Endothelial cell of umbilical vein (primary cell): Measurements from ENCODE around the gene TOX2. TPM values are rescaled to one million over a fixed set of nuclear protein-coding genes. Genes with fewer than 3 reads are reported as not detected.

Experiments
- BruUV-seq: library from RNA; stranded (reverse); fragments of 400-500 nt; replicated peaks from 2 replicates; lab custom pipeline; 2021; lab: Mats Ljungman, UMichigan
- CTCF ChIA-PET: fragments of 300-600, 350-600 bp; sonication (Branson Sonifier 250); formaldehyde crosslinking; loops from one replicate; lab custom pipeline; 2021; ENCODE audit warnings: antibody characterized with exemption, inconsistent platforms; lab: Charles Lee
- POLR2A ChIA-PET: fragments of 300-600, 350-600 bp; sonication (Branson Sonifier 250); formaldehyde crosslinking; loops from one replicate; lab custom pipeline; 2021; ENCODE audit warnings: antibody characterized with exemption, inconsistent platforms; lab: Charles Lee
- DNase-seq: peaks from one replicate; pipeline ENCODE4 v3.0.0-alpha.2; 2011; ENCODE audit warnings: low read depth, low spot score
- FAIRE-seq: peaks from 2 replicates; lab custom pipeline; 2011; peaks lifted over from hg19 to GRCh38; lab: Jason Lieb, UNC
- H2AFZ ChIP-seq: 2 replicates; pipeline ENCODE4 v1.6.0; 2012; ENCODE audit warnings: low read depth, low read length, control low read depth, inconsistent platforms
- H3K27ac ChIP-seq: 2 replicates; pipeline ENCODE4 v1.5.1; 2011; ENCODE audit warnings: low read depth, mild to moderate bottlenecking, control low read depth, low read length, moderate library complexity; ENCODE audit not compliant: insufficient read depth
- H3K27me3 ChIP-seq, 2 experiments: 2 replicates each; pipeline versions ENCODE4 v1.6.0 to v1.6.1; 2011; ENCODE audit warnings: low read length in 2 of 2, mixed read lengths in 1 of 2; ENCODE audit not compliant: control insufficient read depth in 2 of 2, insufficient read depth in 2 of 2
- H3K36me3 ChIP-seq, 2 experiments: 2 replicates in 1 of 2; 3 replicates in 1 of 2; pipeline ENCODE4 v1.5.1; 2011; ENCODE audit warnings: low read length in 2 of 2, mild to moderate bottlenecking in 1 of 2, moderate library complexity in 1 of 2; ENCODE audit not compliant: control insufficient read depth in 2 of 2, insufficient read depth in 2 of 2; ENCODE audit errors: extremely low read depth in 1 of 2
- H3K4me1 ChIP-seq: 3 replicates; pipeline ENCODE4 v1.5.1; 2011; ENCODE audit warnings: mild to moderate bottlenecking, low read length; ENCODE audit not compliant: control insufficient read depth, insufficient read depth; ENCODE audit errors: extremely low read depth
- H3K4me2 ChIP-seq: 2 replicates; pipeline ENCODE4 v1.6.1; 2011; ENCODE audit warnings: low read length, control low read depth, mixed read lengths; ENCODE audit not compliant: insufficient read depth
- H3K4me3 ChIP-seq, 3 experiments: fragments of 200-600 bp in 1 of 3; sonication (generic), shearing (Covaris generic) in 1 of 3; replicated peaks in 1 of 3; 2 replicates each; pipeline ENCODE4 v1.5.1; 2011 to 2016; ENCODE audit warnings: control low read depth in 3 of 3, low read length in 3 of 3, mild to moderate bottlenecking in 2 of 3, inconsistent platforms in 1 of 3, low read depth in 1 of 3, moderate library complexity in 1 of 3; ENCODE audit not compliant: insufficient read depth in 1 of 3
- H3K79me2 ChIP-seq: 2 replicates; pipeline ENCODE4 v1.6.0; 2012; ENCODE audit warnings: low read length, inconsistent platforms; ENCODE audit not compliant: control insufficient read depth, insufficient read depth
- H3K9ac ChIP-seq: replicated peaks from 2 replicates; pipeline ENCODE3; 2011; ENCODE audit warnings: low read length, control low read depth; ENCODE audit not compliant: insufficient read depth; ENCODE audit errors: extremely low read depth
- H3K9me1 ChIP-seq: replicated peaks from 3 replicates; pipeline ENCODE4 v1.6.0; 2011; ENCODE audit warnings: mild to moderate bottlenecking, low read length; ENCODE audit not compliant: control insufficient read depth, insufficient read depth; ENCODE audit errors: extremely low read depth
- H3K9me3 ChIP-seq: replicated peaks from 2 replicates; pipeline ENCODE4 v1.5.1; 2012; ENCODE audit warnings: low read length, inconsistent platforms; ENCODE audit not compliant: control insufficient read depth, insufficient read depth
- H4K20me1 ChIP-seq: replicated peaks from 2 replicates; pipeline ENCODE3; 2011; ENCODE audit warnings: mild to moderate bottlenecking, low read length; ENCODE audit not compliant: control insufficient read depth, insufficient read depth; ENCODE audit errors: extremely low read depth
- EZH2 ChIP-seq: IDR thresholded peaks from 2 replicates; pipeline ENCODE4 v1.6.1; 2012; ENCODE audit warnings: borderline replicate concordance, low read depth, mild to moderate bottlenecking, moderate library complexity, low read length, inconsistent platforms; ENCODE audit not compliant: severe bottlenecking
- FOS ChIP-seq: IDR thresholded peaks from 2 replicates; pipeline ENCODE4 v1.6.1; 2011; ENCODE audit warnings: mild to moderate bottlenecking, low read length, moderate library complexity, borderline replicate concordance; ENCODE audit not compliant: insufficient read depth
- GATA2 ChIP-seq: IDR thresholded peaks from 2 replicates; pipeline ENCODE4 v1.7.0; 2011; ENCODE audit warnings: low read depth, mild to moderate bottlenecking, moderate library complexity, mixed read lengths, low read length; ENCODE audit not compliant: insufficient read length, insufficient read depth
- JUN ChIP-seq: IDR thresholded peaks from 2 replicates; pipeline ENCODE4 v1.6.1; 2011; ENCODE audit warnings: borderline replicate concordance, low read depth; ENCODE audit not compliant: insufficient read length, insufficient read depth
- MAX ChIP-seq: IDR thresholded peaks from 2 replicates; pipeline ENCODE4 v1.6.1; 2011; ENCODE audit not compliant: insufficient read depth, insufficient read length
- MYC ChIP-seq: IDR thresholded peaks from one replicate; pipeline ENCODE4 v1.6.1; 2011; ENCODE audit warnings: mild to moderate bottlenecking, low read depth, low read length
- POLR2A ChIP-seq: IDR thresholded peaks from 2 replicates; pipeline ENCODE4 v1.6.1; 2012; ENCODE audit warnings: low read depth, mild to moderate bottlenecking, control low read depth, low read length
- POLR2AphosphoS5 ChIP-seq: IDR thresholded peaks from 2 replicates; pipeline ENCODE4 v1.6.1; 2012; ENCODE audit warnings: low read depth, mild to moderate bottlenecking, control low read depth, low read length, moderate library complexity; ENCODE audit not compliant: insufficient read depth
- dilution Hi-C: fragments of 300-500 bp; cut with MboI; formaldehyde crosslinking; loops from one replicate; pipeline ENCODE4 v1.15.0; 2019; ENCODE audit warnings: low sequenced_read_pairs; ENCODE audit not compliant: extremely low pct_ligation_motif_present
- intact Hi-C: fragments of 100-400 bp; cut with micrococcal nuclease; formaldehyde crosslinking; loops from one replicate; pipeline ENCODE4 v1.10.0; 2022
- polyA plus RNA-seq, 4 experiments: library from polyadenylated mRNA; depleted of rRNA in 3 of 4; stranded (reverse) in 3 of 4; unstranded in 1 of 4; fragments of >200 nt; gene quantifications; 2 replicates each; pipeline versions ENCODE4 v1.2.1 to v1.2.3, GENCODE V29; 2011 to 2012; ENCODE audit warnings: missing spikeins in 1 of 4
- total RNA-seq: library from RNA; stranded (reverse); gene quantifications from 2 replicates; pipeline ENCODE4 v1.2.3, GENCODE V29; 2021
- TF ChIP-seq, protein P1 (sequence below), 2 donors: IDR thresholded peaks; 1 replicate in 1 of 2; 2 replicates in 1 of 2; pipeline ENCODE4 v1.5.1; 2011; ENCODE audit warnings: low read length in 2 of 2, mild to moderate bottlenecking in 2 of 2, moderate library complexity in 2 of 2, control low read depth in 1 of 2, inconsistent platforms in 1 of 2, low read depth in 1 of 2; ENCODE audit not compliant: insufficient read depth in 1 of 2; ENCODE audit errors: extremely low read depth in 1 of 2

Gene TOX2
- total and polyA plus RNA-seq, 2 donors (not counting 3 experiments of a cell fraction or from before 2014, with no cell fraction given) = 7.0 to 18.6 TPM

- Histone ChIP-seq H2AFZ (no peak overlapping the region), H3K27ac (no peak overlapping the region), H3K4me1 (no peaks in the 10 kb centered on the region), H3K9ac (no peak overlapping the region), H3K9me1 (no peaks in the 10 kb centered on the region), H3K27me3 (no peaks in the 10 kb centered on the region), H4K20me1 (no peaks in the 10 kb centered on the region), H3K36me3 (no peaks in the 10 kb centered on the region), H3K79me2 (no peaks in the 10 kb centered on the region), H3K9me3 (no peaks in the 10 kb centered on the region), H3K4me2 (no peak overlapping the region), H3K4me3 (no peak overlapping the region)
- TF ChIP-seq EZH2 (no peak), POLR2A (no peak), JUN (no peak), MYC (no peak), MAX (no peak), POLR2AphosphoS5 (no peak), GATA2 (no peak), FOS (no peak)
- TF ChIP-seq, protein P1, sequence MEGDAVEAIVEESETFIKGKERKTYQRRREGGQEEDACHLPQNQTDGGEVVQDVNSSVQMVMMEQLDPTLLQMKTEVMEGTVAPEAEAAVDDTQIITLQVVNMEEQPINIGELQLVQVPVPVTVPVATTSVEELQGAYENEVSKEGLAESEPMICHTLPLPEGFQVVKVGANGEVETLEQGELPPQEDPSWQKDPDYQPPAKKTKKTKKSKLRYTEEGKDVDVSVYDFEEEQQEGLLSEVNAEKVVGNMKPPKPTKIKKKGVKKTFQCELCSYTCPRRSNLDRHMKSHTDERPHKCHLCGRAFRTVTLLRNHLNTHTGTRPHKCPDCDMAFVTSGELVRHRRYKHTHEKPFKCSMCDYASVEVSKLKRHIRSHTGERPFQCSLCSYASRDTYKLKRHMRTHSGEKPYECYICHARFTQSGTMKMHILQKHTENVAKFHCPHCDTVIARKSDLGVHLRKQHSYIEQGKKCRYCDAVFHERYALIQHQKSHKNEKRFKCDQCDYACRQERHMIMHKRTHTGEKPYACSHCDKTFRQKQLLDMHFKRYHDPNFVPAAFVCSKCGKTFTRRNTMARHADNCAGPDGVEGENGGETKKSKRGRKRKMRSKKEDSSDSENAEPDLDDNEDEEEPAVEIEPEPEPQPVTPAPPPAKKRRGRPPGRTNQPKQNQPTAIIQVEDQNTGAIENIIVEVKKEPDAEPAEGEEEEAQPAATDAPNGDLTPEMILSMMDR (IDR thresholded peaks at IDR 0.05; ENCODE audit: extremely low read depth in 1 of 2, insufficient read depth in 1 of 2, low read depth in 1 of 2, low read length in 2 of 2) = no peak
- no TSS peak for BruUV-seq
- dilution Hi-C loops = loop anchor here (25.0 kb wide), 1 partner anchor 138 kb away; no protein-coding TSS in a partner anchor
- no peak for FAIRE-seq
- POLR2A ChIA-PET = no interaction called here
- intact Hi-C loops = no loop called here
- no peak for DNase-seq
- CTCF ChIA-PET = interaction anchor here (1.0 to 3.0 kb wide), 3 partner anchors 11 to 151 kb away, joined by 3 to 13 read pairs (median 4); no protein-coding TSS in a partner anchor
Measured at GRCh38 chr20:43900496-43900895, 14.2 kb upstream of the TOX2 start.
